Measurements from ENCODE around the gene CPLANE2.

- no peak for TF ChIP-seq EZH2 (IDR thresholded peaks at IDR 0.05; ENCODE audit: low read depth)
- no peak for TF ChIP-seq CTCF (conservative IDR thresholded peaks at IDR 0.05)
Measured at GRCh38 chr1:16260814-16261213, 23.8 kb upstream of the CPLANE2 start.
